Inflammatory macrophage treated with lipopolysaccharide for 1 hour (primary cell): ENCODE data around the gene DYNLRB2.

Source experiments
- DNase-seq, 2 donors: peaks; one replicate each; pipeline ENCODE4 v3.0.0-alpha.2; 2020 to 2022

DYNLRB2 gene

GRCh38 chr16:80540516-80541305, at the start of gene DYNLRB2:
TSS of gene DYNLRB2 (plus strand) at chr16:80540993. CDS start at chr16:80541077, 84 bp downstream.
- DNase-seq, result peak; percentile 89 to 90

DNA sequence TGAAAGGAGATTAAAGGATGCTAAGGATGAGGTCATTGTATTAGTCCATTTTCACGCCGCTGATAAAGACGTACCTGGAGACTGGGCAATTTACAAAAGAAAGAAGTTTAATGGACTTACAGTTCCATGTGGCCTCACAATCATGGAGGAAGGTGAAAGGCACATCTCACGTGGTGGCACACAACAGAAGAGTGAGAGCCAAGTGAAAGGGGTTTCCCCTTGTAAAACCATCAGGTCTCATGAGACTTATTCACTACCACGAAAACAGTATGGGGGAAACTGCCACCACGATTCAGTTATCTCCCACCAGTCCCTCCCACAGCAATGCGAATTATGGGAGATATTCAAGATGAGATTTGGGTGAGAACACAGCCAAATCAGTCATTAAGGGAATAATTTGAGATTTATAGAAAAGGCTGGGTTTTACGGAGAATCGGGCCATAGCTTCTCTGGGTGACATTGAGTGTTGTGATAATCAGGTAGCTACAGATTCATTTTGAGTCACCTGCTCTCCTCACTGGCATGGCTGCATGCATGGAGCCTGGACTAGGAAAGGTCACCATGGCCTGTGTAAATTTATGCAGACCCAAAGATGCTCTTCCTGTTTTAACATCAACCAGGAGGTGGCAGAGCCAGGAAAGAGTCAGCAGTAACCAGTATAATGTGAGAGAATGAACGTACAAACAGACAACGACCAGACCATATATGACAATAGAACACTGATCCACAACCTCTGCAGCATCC, 40.5 kb upstream of the DYNLRB2 start:
- no peak for DNase-seq

- no peak for DNase-seq
Observed at GRCh38 chr16:80500961-80501525, 39.8 kb upstream of the DYNLRB2 start.

DNA sequence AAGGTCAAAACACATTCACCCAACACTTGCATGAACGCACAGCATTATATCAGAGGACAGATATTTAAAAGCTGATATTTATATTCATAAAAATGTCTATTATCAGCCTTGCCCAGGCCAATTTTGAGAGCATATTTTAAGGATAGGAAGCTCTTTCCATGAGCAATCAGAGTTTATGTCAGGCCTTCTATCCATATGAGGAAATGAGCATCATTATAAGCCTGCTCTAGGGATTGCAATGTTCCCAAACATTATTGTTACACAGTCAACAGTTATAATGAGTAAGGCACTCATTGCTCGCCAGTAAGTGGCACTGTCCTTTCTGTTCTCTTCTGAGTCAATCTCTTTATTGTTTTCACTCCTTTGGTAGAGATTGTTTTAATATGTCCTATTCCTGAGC, 37.7 kb upstream of the DYNLRB2 start:
- DNase-seq, result no peak

DNA sequence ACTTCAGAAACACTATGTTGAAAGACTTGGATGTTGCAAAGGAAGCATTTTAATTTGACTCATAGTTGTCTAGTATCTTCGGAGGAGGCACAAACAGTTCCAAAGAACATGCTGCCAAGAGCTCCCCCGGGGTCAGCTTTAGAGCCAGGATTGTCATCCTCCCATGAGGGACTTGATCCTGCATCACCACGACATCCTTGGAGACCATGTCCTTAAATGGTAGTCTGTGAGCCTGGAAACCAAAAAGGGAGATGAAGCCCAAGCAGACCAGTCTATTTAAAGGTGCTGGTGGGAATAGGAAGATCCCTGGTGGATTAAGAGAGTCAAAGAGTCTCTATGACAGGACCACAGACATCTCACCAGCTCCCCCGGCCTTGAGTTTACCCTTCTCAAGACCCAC, 33.3 kb upstream of the DYNLRB2 start:
- no peak for DNase-seq

DNA sequence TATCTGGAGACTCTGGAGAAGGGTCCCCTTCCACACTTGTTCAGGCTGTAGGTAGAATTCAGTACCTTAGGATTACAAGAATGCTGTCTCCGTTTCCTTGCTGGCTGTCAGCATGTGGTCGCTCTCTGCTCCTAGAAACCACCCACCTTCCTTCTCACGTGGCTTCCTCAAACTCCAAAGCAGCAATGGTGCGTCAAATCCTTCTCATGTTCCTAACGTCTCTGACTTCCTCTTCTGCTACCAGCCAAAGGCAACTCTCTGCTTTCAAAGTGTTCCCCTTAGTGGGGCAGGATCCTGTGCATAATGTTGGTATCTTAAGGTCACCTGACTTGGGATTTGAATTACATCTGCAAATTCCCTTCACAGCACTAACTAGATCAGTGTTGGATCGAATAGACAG, 30.9 kb upstream of the DYNLRB2 start:
- peak; percentile 51 to 60 for DNase-seq

DNA sequence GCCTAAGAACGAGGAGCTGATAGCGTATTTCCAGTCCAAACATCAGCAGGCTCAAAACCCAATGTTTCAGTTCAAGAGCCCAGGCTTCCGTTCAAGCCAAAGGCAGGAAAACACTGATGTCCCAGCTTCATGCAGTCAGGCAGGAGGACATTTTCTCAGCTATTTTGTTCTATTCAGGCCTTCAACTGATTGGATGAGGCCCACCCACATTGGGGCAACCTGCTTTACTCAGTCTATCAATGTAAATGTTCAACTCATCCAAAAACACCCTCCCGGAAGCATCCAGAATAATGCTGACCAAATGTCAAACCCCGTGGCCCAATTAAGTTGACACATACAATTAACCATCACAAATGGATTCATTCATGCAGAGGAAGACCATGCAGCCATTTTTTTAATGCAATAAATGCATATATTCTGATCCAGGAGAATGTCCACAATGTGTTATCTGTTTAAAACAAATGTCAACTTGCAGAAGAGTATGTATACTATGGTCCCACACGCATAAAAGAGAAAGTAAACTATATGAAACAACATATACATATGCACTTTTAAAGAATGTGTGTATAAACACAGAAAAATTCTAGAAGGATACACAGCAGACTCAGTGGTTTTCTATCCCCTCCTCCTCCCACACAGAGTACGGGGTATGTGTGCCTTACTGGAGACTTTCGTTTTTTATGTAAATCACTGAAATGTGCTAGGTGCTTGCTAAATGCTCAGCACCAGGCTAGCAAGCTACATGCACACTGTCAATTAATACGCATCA, 28.8 kb upstream of the DYNLRB2 start:
- no peak for DNase-seq

GRCh38 chr16:80512593-80512853, 28.3 kb upstream of the DYNLRB2 start:
- DNase-seq, result no peak

DNA sequence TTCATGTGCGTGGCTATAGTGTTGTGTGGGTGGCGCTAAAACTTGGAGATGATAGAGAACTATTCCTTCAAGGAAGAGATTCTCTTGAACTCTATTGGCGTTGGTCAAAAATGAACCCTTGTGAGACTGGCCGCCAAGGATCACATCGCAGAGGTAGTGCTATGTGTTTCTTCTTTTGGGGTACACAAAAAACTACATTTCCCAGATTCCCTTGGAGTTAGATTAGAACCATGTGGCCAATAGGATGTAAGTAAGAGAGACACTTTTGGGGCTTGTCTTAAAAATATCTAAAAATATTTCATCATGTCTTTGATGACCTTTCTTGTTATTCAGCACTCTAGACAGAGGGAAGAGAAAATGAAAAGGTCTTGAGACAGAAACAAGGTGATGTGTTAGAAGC, 25.4 kb upstream of the DYNLRB2 start:
- no peak for DNase-seq

- no peak for DNase-seq
Observed at GRCh38 chr16:80517846-80518245, 22.9 kb upstream of the DYNLRB2 start.

DNA sequence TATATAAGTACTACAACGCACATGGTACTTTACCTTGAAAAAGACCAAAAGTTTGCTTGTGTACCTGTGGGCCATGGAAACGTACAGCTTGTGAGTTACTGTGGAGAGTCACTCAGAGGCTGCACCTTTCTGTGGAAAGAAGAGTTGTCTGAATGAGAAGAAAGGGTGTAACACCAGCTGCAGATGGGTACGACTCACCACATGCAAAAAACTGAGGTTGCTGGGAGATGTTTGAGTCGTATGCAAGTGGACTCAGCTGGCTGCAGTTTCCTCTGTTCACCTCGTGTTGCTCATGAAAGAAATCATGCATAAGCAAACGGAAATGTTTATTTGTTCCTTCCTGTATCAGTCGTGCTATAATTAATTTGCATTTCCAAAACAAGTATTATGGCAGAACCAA, 22.4 kb upstream of the DYNLRB2 start:
- no peak for DNase-seq

DNA sequence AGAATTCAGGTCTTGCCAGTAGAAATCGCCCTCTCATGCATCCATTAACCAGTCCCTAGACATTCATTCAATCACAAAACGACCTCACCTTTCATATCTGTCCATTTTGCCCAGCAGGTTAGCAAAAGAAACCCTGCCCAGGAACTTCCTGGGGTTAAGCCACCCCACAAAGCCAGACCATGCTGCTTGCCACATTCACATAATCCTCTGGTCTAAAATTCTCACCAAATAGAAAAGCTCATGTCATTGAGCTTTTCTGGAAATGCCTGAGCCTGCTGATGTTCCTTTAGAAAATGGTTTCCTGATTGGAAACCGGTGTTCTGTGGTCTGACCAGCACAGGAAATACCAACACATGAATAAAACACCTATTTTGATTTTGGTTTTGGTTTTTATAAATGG, 21.6 kb upstream of the DYNLRB2 start:
- no peak for DNase-seq

GRCh38 chr16:80525420-80525819, 15.4 kb upstream of the DYNLRB2 start:
- DNase-seq, result no peak

DNA sequence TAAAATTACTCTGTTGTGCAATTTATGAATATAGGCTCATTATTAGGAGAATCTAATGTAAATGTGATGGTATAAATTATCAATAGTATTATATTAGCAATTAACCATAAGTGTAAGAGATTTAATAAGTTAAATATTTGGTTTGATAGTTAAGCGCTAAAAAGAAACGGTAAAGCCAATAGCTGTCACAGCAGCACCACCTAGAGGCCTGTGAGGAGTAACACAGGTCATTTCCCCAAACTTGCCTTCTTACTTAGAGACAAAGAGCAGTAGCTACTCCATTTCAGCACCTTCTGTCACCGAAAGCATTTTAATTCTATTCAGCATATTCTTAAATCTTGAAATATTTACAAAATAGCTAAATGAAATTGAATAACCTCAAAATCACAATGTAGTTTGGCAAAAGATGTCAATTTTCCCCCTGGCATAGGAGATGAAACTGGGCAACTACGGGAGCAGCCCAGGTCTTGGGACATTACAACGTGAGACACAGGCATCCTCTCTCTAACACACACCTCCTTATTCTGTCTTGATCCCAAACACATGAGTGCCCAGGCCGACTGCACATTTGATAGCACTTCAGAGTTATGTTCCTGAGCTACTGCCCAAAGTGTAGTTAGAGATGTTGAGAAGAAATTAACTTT, 14.3 kb upstream of the DYNLRB2 start:
- peak; percentile 52 to 86 for DNase-seq

DNA sequence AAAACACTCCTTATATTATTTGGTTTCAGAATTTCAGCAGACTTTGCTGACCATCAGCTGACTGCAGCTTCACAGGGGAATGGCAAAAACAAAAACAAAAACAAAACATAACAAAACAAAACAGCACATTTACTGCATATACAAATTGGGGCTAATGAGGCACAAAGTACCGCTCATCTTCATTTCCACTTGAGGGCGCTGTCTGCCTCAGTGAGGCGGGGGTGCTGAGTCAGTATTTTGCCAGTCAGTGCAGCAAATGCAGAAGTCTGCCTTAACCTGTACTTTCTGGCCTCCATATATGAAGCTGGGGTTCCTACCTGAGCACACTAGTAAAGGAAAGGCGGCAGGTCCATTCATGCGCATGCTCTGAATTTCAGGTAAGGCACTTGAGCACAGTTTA, 13.5 kb upstream of the DYNLRB2 start:
- peak; percentile 40 to 75 for DNase-seq

GRCh38 chr16:80530479-80530878, 10.3 kb upstream of the DYNLRB2 start:
- no peak for DNase-seq

GRCh38 chr16:80536238-80536637, 4.6 kb upstream of the DYNLRB2 start:
- DNase-seq, result no peak

GRCh38 chr16:80541306-80541694, 507 bp downstream of the DYNLRB2 start:
- DNase-seq, result no peak

DNA sequence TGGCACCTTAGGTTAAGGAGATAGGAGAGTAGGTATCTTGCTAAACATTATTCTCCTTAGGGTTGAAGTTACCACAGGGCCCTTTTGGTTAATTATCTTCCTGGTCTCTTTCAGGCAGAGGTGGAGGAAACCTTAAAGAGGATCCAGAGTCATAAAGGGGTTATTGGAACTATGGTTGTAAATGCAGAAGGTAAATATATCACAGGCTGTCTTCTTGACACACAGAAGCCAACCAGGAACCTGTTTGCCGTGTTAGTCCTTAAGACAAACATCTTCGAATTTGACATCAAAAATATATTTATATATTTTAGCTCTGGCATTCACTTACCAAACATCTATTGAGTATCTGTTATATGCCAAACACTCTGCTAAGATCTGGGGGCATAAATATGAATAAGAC, 2.4 kb downstream of the DYNLRB2 start:
- DNase-seq, result no peak

DNA sequence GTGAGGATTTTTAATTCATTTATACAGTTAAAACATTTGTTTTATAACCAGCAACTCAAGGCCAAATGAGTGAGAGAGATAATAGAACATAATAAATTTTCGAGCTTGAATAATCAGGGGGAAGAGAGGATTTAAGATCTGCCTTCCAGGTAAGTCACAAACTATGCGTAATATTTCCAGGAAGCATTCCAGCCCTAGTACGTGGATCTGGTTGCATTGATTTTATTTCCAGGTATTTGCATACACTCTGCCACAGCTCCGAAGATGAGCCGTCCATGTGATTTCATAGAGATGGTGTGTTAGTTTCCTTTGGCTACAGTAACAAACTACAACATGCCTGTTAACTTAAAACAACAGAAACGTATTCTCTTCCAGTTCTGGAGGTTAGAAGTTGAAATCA, 3.5 kb downstream of the DYNLRB2 start:
- DNase-seq, result no peak

DNA sequence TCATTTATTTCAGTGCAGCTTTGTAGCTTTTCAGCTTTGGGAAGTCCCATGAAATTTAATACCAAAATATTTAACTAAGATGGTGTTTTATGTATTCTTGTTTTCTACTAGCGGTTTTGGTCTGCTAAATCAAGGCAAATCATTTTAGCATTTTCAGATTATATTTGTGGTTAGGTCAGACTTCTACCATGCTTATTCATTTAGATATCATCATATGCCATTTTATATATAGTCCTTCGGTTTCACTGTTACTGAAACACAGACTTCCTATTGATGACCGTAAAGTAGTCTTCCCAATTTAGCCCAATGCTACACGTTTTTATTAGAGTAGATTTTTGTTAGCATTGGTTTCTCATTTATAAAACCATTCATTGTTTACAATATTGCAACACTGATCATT, 5.5 kb downstream of the DYNLRB2 start:
- DNase-seq, result no peak

DNA sequence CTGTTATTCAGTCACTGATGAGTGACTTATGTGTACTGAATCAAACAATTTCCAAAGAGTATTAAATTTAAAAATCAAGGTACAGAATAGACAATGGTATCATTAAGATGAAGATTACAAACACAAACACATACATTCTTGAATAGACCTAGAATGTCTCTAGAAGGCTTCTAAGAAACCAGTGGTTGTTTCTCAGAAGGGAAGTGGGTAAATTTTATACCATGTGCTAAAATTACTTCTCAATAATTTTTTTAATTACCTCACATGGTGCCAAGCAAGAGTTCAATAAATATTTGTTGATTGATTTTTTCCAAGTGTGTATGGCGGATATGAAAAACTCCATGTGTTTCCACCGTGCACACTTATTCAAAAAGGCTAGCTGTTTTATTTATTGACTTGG, 6.4 kb downstream of the DYNLRB2 start:
- DNase-seq, result no peak

DNA sequence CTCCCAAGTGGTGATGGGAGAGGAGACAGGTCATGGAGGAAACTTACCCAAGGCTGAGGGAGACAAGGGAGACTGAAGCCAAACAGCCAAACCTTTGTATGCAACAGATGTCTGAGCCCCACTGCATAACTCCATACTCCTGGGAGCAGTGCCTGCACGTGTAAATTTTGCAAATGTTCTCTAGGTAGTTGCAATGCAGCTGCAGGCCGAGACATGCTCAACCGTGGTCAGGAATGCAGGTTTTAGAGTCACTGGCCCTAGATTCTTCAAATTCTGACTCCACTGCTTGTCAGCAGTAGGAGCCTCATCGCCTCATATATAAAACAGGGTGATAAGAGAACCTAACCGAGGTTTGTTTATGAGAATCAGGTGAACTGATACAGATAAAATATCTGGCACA, 11.5 kb downstream of the DYNLRB2 start:
- DNase-seq, result no peak
